Spleen (tissue), 11 donors: ENCODE data around the gene ZNF292. TPM values are rescaled to one million over a fixed set of nuclear protein-coding genes. Genes with fewer than 3 reads are reported as not detected.
"Not testable (repeated sequence)": the region's sequence is repeated elsewhere in the genome, so short reads cannot be mapped to it uniquely, and the experiment has no call there.

Source experiments
- DNase-seq: peaks from one replicate; pipeline ENCODE4 v3.0.0-alpha.2; 2020
- H3K27ac ChIP-seq, 8 donors: fragments of 200-600 bp; sonication (generic) in 7 of 8; 1 replicate in 4 of 8; 2 replicates in 4 of 8; pipeline versions ENCODE4 v1.5.0 to v1.8.0; 2016 to 2021; ENCODE audit warnings: inconsistent platforms in 4 of 8, mild to moderate bottlenecking in 4 of 8, moderate library complexity in 1 of 8
- H3K27me3 ChIP-seq, 7 donors: fragments of 200-600 bp; sonication (generic) in 6 of 7; replicated peaks in 1 of 7; 1 replicate in 4 of 7; 2 replicates in 3 of 7; pipeline versions ENCODE4 v1.5.0 to v1.8.0; 2016 to 2021; ENCODE audit warnings: inconsistent platforms in 3 of 7, mild to moderate bottlenecking in 1 of 7
- H3K36me3 ChIP-seq, 6 donors: fragments of 200-600 bp; sonication (generic) in 5 of 6; 1 replicate in 4 of 6; 2 replicates in 2 of 6; pipeline versions ENCODE4 v1.5.0 to v1.8.0; 2016 to 2021; ENCODE audit warnings: inconsistent platforms in 2 of 6
- H3K4me1 ChIP-seq, 6 donors: fragments of 200-600 bp; sonication (generic) in 5 of 6; 1 replicate in 3 of 6; 2 replicates in 3 of 6; pipeline versions ENCODE4 v1.5.0 to v1.8.0; 2016 to 2021; ENCODE audit warnings: inconsistent platforms in 3 of 6
- H3K4me3 ChIP-seq, 8 donors: fragments of 200-600 bp; sonication (generic) in 7 of 8; 1 replicate in 4 of 8; 2 replicates in 4 of 8; pipeline versions ENCODE4 v1.5.0 to v1.8.0; 2016 to 2021; ENCODE audit warnings: inconsistent platforms in 4 of 8, mild to moderate bottlenecking in 4 of 8, moderate library complexity in 2 of 8
- H3K9me3 ChIP-seq, 8 donors: fragments of 200-600 bp; sonication (generic) in 7 of 8; 1 replicate in 4 of 8; 2 replicates in 4 of 8; pipeline versions ENCODE4 v1.5.0 to v1.8.0; 2016 to 2021; ENCODE audit warnings: inconsistent platforms in 4 of 8
- POLR2A ChIP-seq, 3 donors: fragments of 450-650 bp; IDR thresholded peaks; one replicate each; pipeline ENCODE4 v1.5.1; 2017; ENCODE audit warnings: antibody characterized with exemption in 3 of 3, mild to moderate bottlenecking in 1 of 3
- POLR2AphosphoS5 ChIP-seq, 3 donors: sonication (generic); formaldehyde crosslinking; IDR thresholded peaks; one replicate each; pipeline ENCODE4 v1.5.1; 2017; ENCODE audit warnings: antibody characterized with exemption in 3 of 3
- WGBS, 5 donors: extraction: QIAGEN DNeasy Blood & Tissue Kit in 3 of 5; methylation state at CpG; one replicate each; pipeline versions ENCODE4 v1.1.5 to v1.1.7; 2013 to 2018; 5-methylcytosine and 5-hydroxymethylcytosine counted together
- intact Hi-C: fragments of 100-400 bp; cut with DNase I; formaldehyde crosslinking; loops from one replicate; pipeline ENCODE4 v1.15.0; 2023; ENCODE audit warnings: low total_unique reads
- polyA plus RNA-seq, 3 donors: library from polyadenylated mRNA; stranded (reverse); fragments of 200-250 nt; gene quantifications; one replicate each; pipeline ENCODE4 v1.2.1, GENCODE V29; 2013
- total RNA-seq, 7 donors: library from RNA; depleted of rRNA in 3 of 7; stranded (reverse); fragments of >200 nt in 3 of 7; fragmentation: NEBNext Ultra II Directional in 4 of 7; extraction: Animal tissue kit (Norgen Biotek cat#: 25700) in 4 of 7; gene quantifications; one replicate each; pipeline versions ENCODE4 v1.1.0 to v1.2.1, GENCODE V29; 2016 to 2021
- TF ChIP-seq, protein P1 (sequence below), 11 experiments: fragments of 200-600 bp in 7 of 11; fragments of 450-650 bp in 4 of 11; sonication (generic) in 4 of 11; IDR thresholded peaks in 8 of 11; conservative IDR thresholded peaks in 3 of 11; 1 replicate in 7 of 11; 2 replicates in 4 of 11; pipeline versions ENCODE4 v1.4.0 to v1.8.0; 2016 to 2021; ENCODE audit warnings: antibody characterized with exemption in 11 of 11, inconsistent platforms in 4 of 11, mild to moderate bottlenecking in 1 of 11
- donor health status: healthy with polysubstance abuse.
- donor health status: DM: no; HTN: no; CAD: no; lungs with moderate emphysema.
- donor health status: DM: no; HTN: no; CAD: no.
- donor health status: Bipolar disorder and iron deficiency.
- donor health status: healthy.
- donor health status: DM: no; HTN: no; CAD: no.
- donor health status: DM: yes; HTN: yes; CAD: no.

The ZNF292 gene
- total and polyA plus RNA-seq, 10 donors: 5.1 to 76.2 (median 50.2) TPM

DNA sequence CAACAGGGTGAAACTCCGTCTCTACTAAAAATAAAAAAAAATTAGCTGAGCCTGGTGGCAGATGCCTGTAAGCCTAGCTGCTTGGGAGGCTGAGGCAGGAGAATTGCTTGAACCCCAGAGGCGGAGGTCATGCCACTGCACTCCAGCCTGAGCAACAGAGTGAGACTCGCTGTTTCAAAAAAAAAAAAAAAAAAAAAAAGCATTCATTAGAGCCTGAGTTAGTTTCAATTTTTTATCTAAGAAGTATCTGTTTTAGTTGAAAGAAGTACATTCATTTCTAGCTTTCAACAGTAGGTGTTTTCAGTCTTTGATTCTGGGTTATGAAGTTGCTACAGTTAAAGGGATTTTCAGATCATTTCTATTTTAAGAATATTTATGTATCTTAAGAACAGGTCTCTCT is 42.2 kb downstream of the ZNF292 start:
- WGBS, 5 donors: 76 to 88% (median 83%) methylated on average over 3 of the region's 3 CpGs
- Histone ChIP-seq H3K4me1 (peaks cover 0 to 74% (median 21%) of the 10 kb centered on the region in 6 donors), H3K27me3 (no peaks in the 10 kb centered on the region), H3K27ac (no peak overlapping the region), H3K36me3 (no peaks in the 10 kb centered on the region), H3K9me3 (no peaks in the 10 kb centered on the region), H3K4me3 (no peak overlapping the region)
- TF ChIP-seq POLR2A (IDR thresholded peaks at IDR 0.05) (no peak), POLR2AphosphoS5 (IDR thresholded peaks at IDR 0.05) (no peak)
- TF ChIP-seq, protein P1, sequence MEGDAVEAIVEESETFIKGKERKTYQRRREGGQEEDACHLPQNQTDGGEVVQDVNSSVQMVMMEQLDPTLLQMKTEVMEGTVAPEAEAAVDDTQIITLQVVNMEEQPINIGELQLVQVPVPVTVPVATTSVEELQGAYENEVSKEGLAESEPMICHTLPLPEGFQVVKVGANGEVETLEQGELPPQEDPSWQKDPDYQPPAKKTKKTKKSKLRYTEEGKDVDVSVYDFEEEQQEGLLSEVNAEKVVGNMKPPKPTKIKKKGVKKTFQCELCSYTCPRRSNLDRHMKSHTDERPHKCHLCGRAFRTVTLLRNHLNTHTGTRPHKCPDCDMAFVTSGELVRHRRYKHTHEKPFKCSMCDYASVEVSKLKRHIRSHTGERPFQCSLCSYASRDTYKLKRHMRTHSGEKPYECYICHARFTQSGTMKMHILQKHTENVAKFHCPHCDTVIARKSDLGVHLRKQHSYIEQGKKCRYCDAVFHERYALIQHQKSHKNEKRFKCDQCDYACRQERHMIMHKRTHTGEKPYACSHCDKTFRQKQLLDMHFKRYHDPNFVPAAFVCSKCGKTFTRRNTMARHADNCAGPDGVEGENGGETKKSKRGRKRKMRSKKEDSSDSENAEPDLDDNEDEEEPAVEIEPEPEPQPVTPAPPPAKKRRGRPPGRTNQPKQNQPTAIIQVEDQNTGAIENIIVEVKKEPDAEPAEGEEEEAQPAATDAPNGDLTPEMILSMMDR (IDR thresholded peaks at IDR 0.05 in 8 of 11, conservative IDR thresholded peaks at IDR 0.05 in 3 of 11): no peak
- DNase-seq: no peak
- intact Hi-C loops: loop anchor here (2.0 kb wide), 1 partner anchor 17 kb away; no protein-coding TSS in a partner anchor

DNA sequence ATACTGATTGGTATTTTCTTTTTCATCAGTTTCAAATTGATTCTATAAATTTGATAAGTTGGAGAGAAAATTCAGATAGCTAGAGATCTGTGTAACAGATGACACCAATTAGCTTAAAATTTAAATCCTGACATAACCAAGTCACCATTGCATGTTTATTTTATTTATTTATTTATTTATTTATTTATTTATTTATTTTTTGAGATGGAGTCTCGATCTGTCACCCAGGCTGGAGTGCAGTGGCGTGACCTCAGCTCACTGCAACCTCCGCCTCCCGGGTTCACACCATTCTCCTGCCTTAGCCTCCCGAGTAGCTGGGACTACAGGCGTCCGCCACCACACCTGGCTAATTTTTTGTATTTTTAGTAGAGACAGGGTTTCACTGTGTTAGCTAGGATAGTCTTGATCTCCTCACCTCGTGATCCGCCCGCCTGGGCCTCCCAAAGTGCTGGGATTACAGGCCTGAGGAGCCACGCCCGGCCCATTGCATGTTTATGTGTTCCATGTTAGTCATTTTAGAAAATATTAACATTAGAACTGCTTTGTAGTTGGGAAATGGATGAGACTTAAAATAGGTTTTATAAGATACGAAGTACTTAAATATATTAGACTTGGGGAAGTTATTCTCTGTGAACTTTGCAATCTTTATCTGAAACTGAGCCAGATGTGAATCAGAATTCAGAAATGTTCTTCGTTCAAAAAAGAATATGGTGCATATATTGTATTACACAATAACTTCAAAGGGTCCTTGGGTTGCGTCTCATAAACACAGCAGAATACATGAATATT is 42.9 kb downstream of the ZNF292 start:
- DNase-seq, intact Hi-C loops, H3K4me3 ChIP-seq, H3K36me3 ChIP-seq, H3K27me3 ChIP-seq, H3K27ac ChIP-seq, H3K9me3 ChIP-seq: not testable (repeated sequence)
- 93 to 97% (median 95%) methylated on average over 15 of the region's 15 CpGs for WGBS, 5 donors
- peaks cover 0 to 81% (median 22%) of the 10 kb centered on the region in 6 donors for H3K4me1 ChIP-seq

DNA sequence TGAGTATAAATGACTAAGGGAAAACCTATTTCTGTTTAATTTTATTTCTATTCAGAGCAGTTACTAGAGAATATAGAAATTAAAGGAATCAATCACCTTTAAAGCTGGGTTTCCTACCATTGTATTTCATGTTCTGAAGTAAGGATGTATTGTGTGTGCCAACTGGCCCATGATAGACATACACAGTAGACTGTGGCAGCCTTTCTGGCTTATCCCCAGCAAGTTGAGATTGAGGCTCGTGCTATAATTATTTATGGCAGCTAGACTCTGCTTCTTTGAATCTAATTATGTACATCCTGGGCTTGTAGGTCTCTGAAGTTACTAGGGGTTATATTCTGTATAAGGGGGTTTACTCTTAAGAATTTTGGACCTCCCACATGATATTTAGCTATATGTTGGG is 44.4 kb downstream of the ZNF292 start:
- Histone ChIP-seq H3K27ac (no peak overlapping the region), H3K36me3 (peaks cover 0 to 6% (median 0%) of the 10 kb centered on the region in 6 donors), H3K9me3 (no peaks in the 10 kb centered on the region), H3K4me3 (no peak overlapping the region), H3K27me3 (no peaks in the 10 kb centered on the region), H3K4me1 (peaks cover 0 to 82% (median 25%) of the 10 kb centered on the region in 6 donors)
- TF ChIP-seq POLR2A (IDR thresholded peaks at IDR 0.05) (no peak), POLR2AphosphoS5 (IDR thresholded peaks at IDR 0.05) (no peak)
- TF ChIP-seq, protein P1 (IDR thresholded peaks at IDR 0.05 in 8 of 11, conservative IDR thresholded peaks at IDR 0.05 in 3 of 11): no peak
- no peak for DNase-seq
- 73 to 84% (median 77%) methylated on average over 1 of the region's 1 CpG for WGBS, 5 donors
- intact Hi-C loops: no loop called here

DNA sequence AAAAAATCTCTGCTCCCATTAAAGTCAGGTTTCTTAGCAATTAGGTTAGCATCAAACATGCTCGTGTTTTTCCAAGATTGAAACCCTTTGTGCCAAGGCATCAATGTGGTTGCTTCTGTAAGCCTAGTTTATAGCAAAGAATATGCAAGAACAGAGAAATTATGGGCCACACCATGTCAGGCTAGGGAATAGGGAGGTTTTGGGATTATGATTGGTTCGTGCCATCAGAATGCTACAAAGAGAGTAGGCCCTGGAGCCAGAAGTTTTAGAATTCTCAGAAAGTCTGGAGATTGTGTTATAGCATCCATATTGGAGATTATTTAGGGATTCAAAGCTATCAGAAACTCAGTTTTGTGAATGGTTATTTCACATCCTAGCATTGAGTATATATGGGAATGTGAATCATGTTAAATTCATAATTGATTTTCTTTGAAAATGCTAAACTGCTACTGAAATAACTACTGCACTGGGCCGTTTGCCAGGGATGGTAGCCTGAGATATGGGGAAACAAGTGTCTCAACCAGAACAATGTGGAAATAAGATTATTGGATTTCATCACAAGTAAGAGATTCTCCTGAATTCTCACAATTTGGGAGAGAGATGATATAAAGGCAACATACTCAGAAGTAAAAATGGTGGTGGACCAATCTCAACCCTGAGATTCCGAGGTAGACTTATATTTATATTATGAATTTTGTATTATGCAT is 45.3 kb downstream of the ZNF292 start:
- no peak for DNase-seq
- WGBS, 5 donors: 78 to 94% (median 92%) methylated on average over 4 of the region's 4 CpGs
- TF ChIP-seq POLR2A (IDR thresholded peaks at IDR 0.05): no peak
- TF ChIP-seq, protein P1 (IDR thresholded peaks at IDR 0.05 in 8 of 11, conservative IDR thresholded peaks at IDR 0.05 in 3 of 11): no peak
- no peak for TF ChIP-seq POLR2AphosphoS5 (IDR thresholded peaks at IDR 0.05)
- no peak overlapping the region for H3K27ac ChIP-seq
- H3K27me3 ChIP-seq: no peaks in the 10 kb centered on the region
- H3K9me3 ChIP-seq: no peaks in the 10 kb centered on the region
- H3K4me1 ChIP-seq: peaks cover 0 to 81% (median 23%) of the 10 kb centered on the region in 6 donors
- H3K36me3 ChIP-seq: peaks cover 0 to 6% (median 0%) of the 10 kb centered on the region in 6 donors
- intact Hi-C loops: no loop called here
- H3K4me3 ChIP-seq: no peak overlapping the region
